CD14-positive monocyte (primary cell): Measurements from ENCODE around the gene PRSS22. TPM values are rescaled to one million over a fixed set of nuclear protein-coding genes. Genes with fewer than 3 reads are reported as not detected.

Experiments
- DNase-seq, 3 donors: peaks; one replicate each; pipeline ENCODE4 v3.0.0-alpha.2; 2011 to 2022
- H2AFZ ChIP-seq: 2 replicates; pipeline ENCODE4 v1.6.0; 2012; ENCODE audit warnings: mild to moderate bottlenecking, low read depth, low read length, inconsistent platforms; ENCODE audit not compliant: insufficient read depth, poor library complexity, severe bottlenecking
- H3K27ac ChIP-seq, 2 donors: 1 replicate in 1 of 2; 2 replicates in 1 of 2; pipeline ENCODE4 v1.5.1; 2012 to 2013; ENCODE audit warnings: low read length in 2 of 2, control low read depth in 1 of 2, inconsistent platforms in 1 of 2, low read depth in 1 of 2, mild to moderate bottlenecking in 1 of 2
- H3K27me3 ChIP-seq, 2 donors: one replicate each; pipeline versions ENCODE4 v1.6.0 to v1.6.1; 2011 to 2013; ENCODE audit warnings: low read length in 2 of 2; ENCODE audit not compliant: control insufficient read depth in 2 of 2, insufficient read depth in 2 of 2
- H3K36me3 ChIP-seq, 2 donors: replicated peaks in 1 of 2; 1 replicate in 1 of 2; 2 replicates in 1 of 2; pipeline versions ENCODE4 v1.5.1 to v1.6.1; 2012 to 2013; ENCODE audit warnings: low read length in 2 of 2, control low read depth in 1 of 2, inconsistent platforms in 1 of 2, mild to moderate bottlenecking in 1 of 2; ENCODE audit not compliant: insufficient read depth in 2 of 2, control insufficient read depth in 1 of 2
- H3K4me1 ChIP-seq, 2 donors: 1 replicate in 1 of 2; 2 replicates in 1 of 2; pipeline versions ENCODE4 v1.5.1 to v1.6.1; 2012 to 2013; ENCODE audit warnings: low read length in 2 of 2, control low read depth in 1 of 2, inconsistent platforms in 1 of 2, mild to moderate bottlenecking in 1 of 2, moderate library complexity in 1 of 2; ENCODE audit not compliant: insufficient read depth in 2 of 2, control insufficient read depth in 1 of 2
- H3K4me2 ChIP-seq: replicated peaks from 2 replicates; pipeline ENCODE3; 2012; ENCODE audit warnings: low read length, moderate library complexity, mild to moderate bottlenecking; ENCODE audit not compliant: poor library complexity, severe bottlenecking; ENCODE audit errors: extremely low read depth
- H3K4me3 ChIP-seq, 3 experiments: fragments of 200-600 bp in 1 of 3; sonication (generic) in 1 of 3; replicated peaks in 1 of 3; 1 replicate in 2 of 3; 2 replicates in 1 of 3; pipeline ENCODE4 v1.5.1; 2011 to 2013; ENCODE audit warnings: low read length in 3 of 3, mild to moderate bottlenecking in 3 of 3, control low read depth in 2 of 3, low read depth in 2 of 3, inconsistent platforms in 1 of 3, moderate library complexity in 1 of 3
- H3K79me2 ChIP-seq: 2 replicates; pipeline ENCODE4 v1.6.0; 2012; ENCODE audit warnings: mild to moderate bottlenecking, control low read depth, inconsistent platforms, low read length, moderate library complexity; ENCODE audit not compliant: insufficient read depth
- H3K9ac ChIP-seq: 2 replicates; pipeline ENCODE4 v1.6.0; 2017; ENCODE audit warnings: low read length, mild to moderate bottlenecking; ENCODE audit not compliant: insufficient read depth, poor library complexity, severe bottlenecking
- H3K9me3 ChIP-seq, 2 donors: replicated peaks in 1 of 2; 1 replicate in 1 of 2; 2 replicates in 1 of 2; pipeline versions ENCODE4 v1.5.1 to v1.6.1; 2012 to 2013; ENCODE audit warnings: low read length in 2 of 2, control low read depth in 1 of 2; ENCODE audit not compliant: control insufficient read depth in 1 of 2, insufficient read depth in 1 of 2
- H4K20me1 ChIP-seq: 2 replicates; pipeline ENCODE4 v1.6.0; 2012; ENCODE audit warnings: mild to moderate bottlenecking, low read length, control low read depth, moderate library complexity; ENCODE audit not compliant: insufficient read depth
- H3K27ac Mint-ChIP-seq, 7 donors: one replicate each; pipeline ENCODE4 v1.8.0; 2020; ENCODE audit warnings: mild to moderate bottlenecking in 7 of 7, mixed read lengths in 7 of 7, moderate library complexity in 6 of 7, inconsistent platforms in 2 of 7
- H3K27me3 Mint-ChIP-seq, 3 donors: one replicate each; pipeline ENCODE4 v1.8.0; 2021 to 2022; ENCODE audit warnings: low read depth in 3 of 3, mild to moderate bottlenecking in 3 of 3, mixed read lengths in 3 of 3, moderate library complexity in 3 of 3, inconsistent platforms in 1 of 3
- H3K36me3 Mint-ChIP-seq, 2 donors: one replicate each; pipeline ENCODE4 v1.8.0; 2020; ENCODE audit warnings: mixed read lengths in 2 of 2, inconsistent platforms in 1 of 2, mild to moderate bottlenecking in 1 of 2
- H3K4me1 Mint-ChIP-seq: one replicate; pipeline ENCODE4 v1.8.0; 2020; ENCODE audit warnings: mild to moderate bottlenecking, mixed read lengths
- H3K4me3 Mint-ChIP-seq, 2 donors: one replicate each; pipeline ENCODE4 v1.8.0; 2020; ENCODE audit warnings: mild to moderate bottlenecking in 2 of 2, mixed read lengths in 2 of 2, moderate library complexity in 1 of 2
- H3K9me3 Mint-ChIP-seq, 7 donors: one replicate each; pipeline ENCODE4 v1.8.0; 2020 to 2022; ENCODE audit warnings: mixed read lengths in 7 of 7, mild to moderate bottlenecking in 6 of 7, moderate library complexity in 6 of 7, inconsistent platforms in 2 of 7
- CTCF ChIP-seq: fragments of 200-600 bp; IDR thresholded peaks from one replicate; pipeline ENCODE4 v1.8.0; 2022; ENCODE audit warnings: antibody characterized with exemption, mild to moderate bottlenecking
- WGBS: methylation state at CpG from one replicate; pipeline ENCODE4 v1.1.5; 2013; ENCODE audit warnings: missing lambda C conversion rate; ENCODE audit not compliant: insufficient coverage; 5-methylcytosine and 5-hydroxymethylcytosine counted together
- intact Hi-C, 2 donors: fragments of 100-400 bp; cut with micrococcal nuclease; formaldehyde crosslinking; loops; one replicate each; pipeline versions ENCODE4 v1.15.0 to v1.15.1; 2023
- polyA plus RNA-seq, 3 donors: library from polyadenylated mRNA; depleted of rRNA in 1 of 3; unstranded in 2 of 3; stranded (reverse) in 1 of 3; fragments of 300-500 nt in 2 of 3; fragments of >200 nt in 1 of 3; fragmentation: Illumina TruSeq in 2 of 3; gene quantifications; 1 replicate in 2 of 3; 2 replicates in 1 of 3; pipeline ENCODE4 v1.2.3, GENCODE V29; 2012 to 2021

Gene PRSS22
- polyA plus RNA-seq, 3 donors: not detected

- Histone ChIP-seq H3K9me3 (no peaks in the 10 kb centered on the region), H3K27ac (no peak overlapping the region), H3K4me3 (no peak overlapping the region), H3K36me3 (no peaks in the 10 kb centered on the region), H4K20me1 (no peaks in the 10 kb centered on the region), H3K4me2 (no peak overlapping the region), H2AFZ (no peak overlapping the region), H3K27me3 (no peaks in the 10 kb centered on the region), H3K79me2 (no peaks in the 10 kb centered on the region), H3K9ac (no peak overlapping the region), H3K4me1 (no peaks in the 10 kb centered on the region)
- H3K27ac Mint-ChIP-seq: no peak overlapping the region
- H3K27me3 Mint-ChIP-seq: peaks cover 2 to 6% (median 5%) of the 10 kb centered on the region in 3 donors
- H3K36me3 Mint-ChIP-seq: no peaks in the 10 kb centered on the region
- 37% methylated on average over 3 of the region's 4 CpGs for WGBS
- intact Hi-C loops: loop anchor here (5.0 kb wide), 2 partner anchors 35 to 40 kb away; partner anchors contain the start of gene PRSS33 (in 1 of the 2)
- no peaks in the 10 kb centered on the region for H3K9me3 Mint-ChIP-seq
- H3K4me1 Mint-ChIP-seq: peaks cover 3% of the 10 kb centered on the region
- DNase-seq: no peak
- no peak overlapping the region for H3K4me3 Mint-ChIP-seq
- TF ChIP-seq CTCF: no peak
Observed at GRCh38 chr16:2822496-2822895, 35.5 kb downstream of the PRSS22 start.

GRCh38 chr16:2822158-2822495 lies 35.8 kb downstream of the PRSS22 start:
- WGBS: 100% methylated on average over 3 of the region's 8 CpGs
- H2AFZ ChIP-seq: no peak overlapping the region
- Mint-ChIP-seq H3K27ac (no peak overlapping the region), H3K4me1 (peaks cover 3% of the 10 kb centered on the region), H3K27me3 (peaks cover 2 to 6% (median 4%) of the 10 kb centered on the region in 3 donors), H3K36me3 (no peaks in the 10 kb centered on the region), H3K9me3 (no peaks in the 10 kb centered on the region), H3K4me3 (no peak overlapping the region)
- TF ChIP-seq CTCF: no peak
- no peak overlapping the region for H3K27ac ChIP-seq
- H4K20me1 ChIP-seq: no peaks in the 10 kb centered on the region
- intact Hi-C loops: loop anchor here (5.0 kb wide), 2 partner anchors 35 to 40 kb away; partner anchors contain the start of gene PRSS33 (in 1 of the 2)
- H3K4me2 ChIP-seq: no peak overlapping the region
- no peaks in the 10 kb centered on the region for H3K9me3 ChIP-seq
- H3K79me2 ChIP-seq: no peaks in the 10 kb centered on the region
- no peak overlapping the region for H3K9ac ChIP-seq
- H3K4me1 ChIP-seq: no peaks in the 10 kb centered on the region
- H3K27me3 ChIP-seq: no peaks in the 10 kb centered on the region
- no peak for DNase-seq
- no peaks in the 10 kb centered on the region for H3K36me3 ChIP-seq
- H3K4me3 ChIP-seq: no peak overlapping the region
